ENCODE measurements around the gene MED8.
A peak's percentile ranks its signal among the peaks of the same experiment; 100 is the strongest.

The MED8 gene

DNA sequence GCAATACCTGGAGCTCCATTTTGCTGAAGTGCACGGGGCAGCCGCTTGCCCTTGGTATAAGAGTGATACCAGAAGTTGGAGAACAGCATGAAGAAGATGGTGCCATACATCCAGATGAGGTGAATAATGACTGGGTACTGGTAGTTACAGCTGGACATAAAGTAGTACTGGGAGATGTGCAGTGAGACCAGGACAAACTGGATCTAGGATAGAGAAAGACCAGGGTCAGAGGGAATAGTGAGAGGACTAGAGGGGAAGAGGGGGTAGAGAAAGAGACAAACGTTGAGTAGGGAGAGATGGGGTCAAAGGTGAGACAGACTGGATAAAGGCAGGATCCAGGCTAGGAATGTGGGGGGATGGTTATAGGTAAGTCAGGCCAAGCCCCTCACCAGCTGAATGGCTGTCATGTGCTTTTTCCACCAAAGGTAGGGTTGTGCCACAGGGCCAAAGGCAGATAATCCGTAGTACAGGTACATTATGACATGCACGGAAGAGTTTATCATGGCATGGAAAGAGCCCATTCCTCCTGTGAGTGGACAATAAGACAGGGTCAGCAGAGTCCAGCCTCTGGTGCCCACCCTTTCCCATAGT is 25.6 kb downstream of the MED8 start:
- peaks cover 44% of the 10 kb centered on the region for H3F3A ChIP-seq (ENCODE audit: insufficient read depth, low read length)
- H2AFZ ChIP-seq (ENCODE audit: low read length), result no peak overlapping the region
- no peak overlapping the region for H3K27ac ChIP-seq (ENCODE audit: low read length)
- H3K9me2 ChIP-seq (replicated peaks; ENCODE audit: insufficient read depth, low read length), result no peaks in the 10 kb centered on the region
- H3K4me1 ChIP-seq (ENCODE audit: low read length), result peaks cover 31% of the 10 kb centered on the region
- no peak overlapping the region for H3K4me2 ChIP-seq (ENCODE audit: low read depth, low read length)
- H3K27me3 ChIP-seq (replicated peaks; ENCODE audit: insufficient read depth, low read length), result no peaks in the 10 kb centered on the region
- H3K36me3 ChIP-seq (replicated peaks; ENCODE audit: insufficient read depth, low read length), result peaks cover 9% of the 10 kb centered on the region
- DNase-seq, result no peak
- no peaks in the 10 kb centered on the region for H4K20me1 ChIP-seq (ENCODE audit: insufficient read depth, low read length)
- no peak overlapping the region for H3K9ac ChIP-seq (ENCODE audit: low read length)
- H3K79me2 ChIP-seq (ENCODE audit: low read length), result peaks cover 68% of the 10 kb centered on the region
- no peak for TF ChIP-seq EZH2phosphoT487 (IDR thresholded peaks at IDR 0.05; ENCODE audit: low read length)
- TF ChIP-seq, protein P1, sequence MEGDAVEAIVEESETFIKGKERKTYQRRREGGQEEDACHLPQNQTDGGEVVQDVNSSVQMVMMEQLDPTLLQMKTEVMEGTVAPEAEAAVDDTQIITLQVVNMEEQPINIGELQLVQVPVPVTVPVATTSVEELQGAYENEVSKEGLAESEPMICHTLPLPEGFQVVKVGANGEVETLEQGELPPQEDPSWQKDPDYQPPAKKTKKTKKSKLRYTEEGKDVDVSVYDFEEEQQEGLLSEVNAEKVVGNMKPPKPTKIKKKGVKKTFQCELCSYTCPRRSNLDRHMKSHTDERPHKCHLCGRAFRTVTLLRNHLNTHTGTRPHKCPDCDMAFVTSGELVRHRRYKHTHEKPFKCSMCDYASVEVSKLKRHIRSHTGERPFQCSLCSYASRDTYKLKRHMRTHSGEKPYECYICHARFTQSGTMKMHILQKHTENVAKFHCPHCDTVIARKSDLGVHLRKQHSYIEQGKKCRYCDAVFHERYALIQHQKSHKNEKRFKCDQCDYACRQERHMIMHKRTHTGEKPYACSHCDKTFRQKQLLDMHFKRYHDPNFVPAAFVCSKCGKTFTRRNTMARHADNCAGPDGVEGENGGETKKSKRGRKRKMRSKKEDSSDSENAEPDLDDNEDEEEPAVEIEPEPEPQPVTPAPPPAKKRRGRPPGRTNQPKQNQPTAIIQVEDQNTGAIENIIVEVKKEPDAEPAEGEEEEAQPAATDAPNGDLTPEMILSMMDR (IDR thresholded peaks at IDR 0.05; ENCODE audit: low read length), result no peak
- TF ChIP-seq EZH2 (optimal IDR thresholded peaks at IDR 0.05; ENCODE audit: low read depth, low read length), result no peak
- no peak overlapping the region for H3K4me3 ChIP-seq (ENCODE audit: low read length)
- H3K9me3 ChIP-seq (replicated peaks; ENCODE audit: insufficient read depth, low read length), result no peaks in the 10 kb centered on the region

DNA sequence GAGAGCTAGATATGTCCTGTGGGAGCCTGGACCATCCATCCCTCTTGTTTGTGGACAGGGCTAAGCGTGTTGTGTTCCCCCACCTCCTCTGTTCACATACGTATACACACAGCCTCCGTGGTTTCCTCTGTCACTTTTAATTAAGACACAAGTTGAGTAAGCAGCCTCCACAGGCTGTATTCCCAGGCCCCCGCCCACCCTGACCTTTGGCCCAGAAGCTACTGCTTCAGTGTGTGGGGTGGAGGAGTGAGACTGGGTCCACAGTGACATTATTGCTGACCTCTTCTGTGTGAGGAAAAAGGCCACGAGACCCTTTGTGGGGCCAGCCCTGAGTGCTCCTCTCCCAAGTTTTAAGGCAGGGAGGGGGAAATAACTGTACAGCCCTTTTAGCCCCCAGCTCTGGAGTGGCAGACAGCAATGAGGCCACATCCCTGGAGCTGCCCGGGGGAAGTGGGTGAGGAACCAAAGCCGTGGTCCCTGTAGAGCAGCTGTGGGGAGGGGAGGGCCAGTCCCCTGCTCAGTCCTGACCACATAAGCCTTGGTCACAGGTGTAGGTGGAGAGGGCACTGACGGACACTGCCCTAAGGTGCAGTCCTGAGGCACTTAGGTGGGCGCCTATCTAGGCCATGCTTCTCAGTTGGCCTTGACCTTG is 26.2 kb downstream of the MED8 start:
- no peak overlapping the region for H3K9ac ChIP-seq (ENCODE audit: low read length)
- H4K20me1 ChIP-seq (ENCODE audit: insufficient read depth, low read length), result no peaks in the 10 kb centered on the region
- no peaks in the 10 kb centered on the region for H3K9me2 ChIP-seq (replicated peaks; ENCODE audit: insufficient read depth, low read length)
- no peaks in the 10 kb centered on the region for H3K27me3 ChIP-seq (replicated peaks; ENCODE audit: insufficient read depth, low read length)
- H3K27ac ChIP-seq (ENCODE audit: low read length), result no peak overlapping the region
- H3K36me3 ChIP-seq (replicated peaks; ENCODE audit: insufficient read depth, low read length), result peaks cover 9% of the 10 kb centered on the region
- TF ChIP-seq, protein P1 (IDR thresholded peaks at IDR 0.05; ENCODE audit: low read length), result no peak
- no peak for TF ChIP-seq EZH2 (optimal IDR thresholded peaks at IDR 0.05; ENCODE audit: low read depth, low read length)
- TF ChIP-seq EZH2phosphoT487 (IDR thresholded peaks at IDR 0.05; ENCODE audit: low read length), result no peak
- H2AFZ ChIP-seq (ENCODE audit: low read length), result no peak overlapping the region
- peaks cover 66% of the 10 kb centered on the region for H3K79me2 ChIP-seq (ENCODE audit: low read length)
- H3K9me3 ChIP-seq (replicated peaks; ENCODE audit: insufficient read depth, low read length), result no peaks in the 10 kb centered on the region
- peaks cover 27% of the 10 kb centered on the region for H3K4me1 ChIP-seq (ENCODE audit: low read length)
- H3F3A ChIP-seq (ENCODE audit: insufficient read depth, low read length), result peaks cover 41% of the 10 kb centered on the region
- H3K4me2 ChIP-seq (ENCODE audit: low read depth, low read length), result no peak overlapping the region
- no peak for DNase-seq
- H3K4me3 ChIP-seq (ENCODE audit: low read length), result no peak overlapping the region

DNA sequence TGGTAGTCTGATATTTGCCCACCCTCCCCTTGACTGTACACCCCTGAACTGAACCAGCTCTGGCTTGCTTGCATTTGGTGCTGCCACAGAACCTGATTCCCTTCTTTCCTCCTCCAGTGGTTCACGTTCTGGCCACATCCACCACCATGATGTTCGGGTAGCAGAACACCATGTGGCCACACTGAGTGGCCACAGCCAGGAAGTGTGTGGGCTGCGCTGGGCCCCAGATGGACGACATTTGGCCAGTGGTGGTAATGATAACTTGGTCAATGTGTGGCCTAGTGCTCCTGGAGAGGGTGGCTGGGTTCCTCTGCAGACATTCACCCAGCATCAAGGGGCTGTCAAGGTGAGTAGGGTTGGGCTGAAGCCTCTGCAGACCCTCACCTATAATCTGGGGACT is 29.0 kb downstream of the MED8 start:
- Histone ChIP-seq H3K4me1 (ENCODE audit: low read length) (peaks cover 18% of the 10 kb centered on the region), H3K27ac (ENCODE audit: low read length) (no peak overlapping the region)
- TF ChIP-seq, protein P1 (IDR thresholded peaks at IDR 0.05; ENCODE audit: low read length), result no peak
- TF ChIP-seq EZH2phosphoT487 (IDR thresholded peaks at IDR 0.05; ENCODE audit: low read length) (no peak), EZH2 (optimal IDR thresholded peaks at IDR 0.05; ENCODE audit: low read depth, low read length) (no peak)

More for the DNA sequence above, 29.0 kb downstream of the MED8 start:
- H2AFZ ChIP-seq (ENCODE audit: low read length), result no peak overlapping the region
- peak overlapping the region; percentile 89 for H3K4me3 ChIP-seq (ENCODE audit: low read length)
- no peaks in the 10 kb centered on the region for H4K20me1 ChIP-seq (ENCODE audit: insufficient read depth, low read length)
- H3K27me3 ChIP-seq (replicated peaks; ENCODE audit: insufficient read depth, low read length), result no peaks in the 10 kb centered on the region
- H3K4me2 ChIP-seq (ENCODE audit: low read depth, low read length), result peak overlapping the region; percentile 86
- H3K9me3 ChIP-seq (replicated peaks; ENCODE audit: insufficient read depth, low read length), result no peaks in the 10 kb centered on the region
- H3K9me2 ChIP-seq (replicated peaks; ENCODE audit: insufficient read depth, low read length), result no peaks in the 10 kb centered on the region
- H3F3A ChIP-seq (ENCODE audit: insufficient read depth, low read length), result peaks cover 45% of the 10 kb centered on the region
- H3K79me2 ChIP-seq (ENCODE audit: low read length), result peaks cover 44% of the 10 kb centered on the region
- peaks cover 9% of the 10 kb centered on the region for H3K36me3 ChIP-seq (replicated peaks; ENCODE audit: insufficient read depth, low read length)
- DNase-seq, result no peak
- peak overlapping the region; percentile 71; the same call in 1 of the 2 replicates for H3K9ac ChIP-seq (ENCODE audit: low read length)
